Medulla oblongata (tissue), 1 donor: ENCODE measurements around the gene LRRC7.
"Not testable (repeated sequence)": the region's sequence is repeated elsewhere in the genome, so short reads cannot be mapped to it uniquely, and the experiment has no call there.

Source experiments
- DNase-seq: peaks from one replicate; pipeline ENCODE4 v3.0.0-alpha.2; 2015; ENCODE audit errors: extremely low spot score

Gene LRRC7

GRCh38 chr1:69697340-69697739 lies 129.6 kb downstream of the LRRC7 start:
- DNase-seq, result no peak

DNA sequence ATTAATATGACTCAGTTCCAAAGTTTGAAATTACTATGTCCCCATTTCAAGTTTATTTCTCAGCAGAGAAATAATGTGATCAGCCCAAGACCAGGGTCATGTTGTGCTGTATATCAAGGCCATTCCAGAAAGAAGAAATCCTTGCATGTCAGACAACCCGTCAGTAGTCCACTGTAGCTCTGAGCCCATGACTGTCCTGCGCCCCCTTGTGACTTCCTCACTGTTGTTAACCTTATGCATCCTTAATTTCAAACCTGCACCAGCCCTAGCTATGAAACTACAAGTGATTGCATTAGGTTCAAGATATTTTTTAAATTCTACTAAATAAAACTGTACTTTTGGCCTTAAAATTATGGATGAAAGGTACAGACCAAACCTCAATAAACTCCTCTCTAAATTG lies 133.0 kb downstream of the LRRC7 start:
- DNase-seq, result no peak

- no peak for DNase-seq
These were observed 134.4 kb downstream of the LRRC7 start for GRCh38 chr1:69702085-69702484.

DNA sequence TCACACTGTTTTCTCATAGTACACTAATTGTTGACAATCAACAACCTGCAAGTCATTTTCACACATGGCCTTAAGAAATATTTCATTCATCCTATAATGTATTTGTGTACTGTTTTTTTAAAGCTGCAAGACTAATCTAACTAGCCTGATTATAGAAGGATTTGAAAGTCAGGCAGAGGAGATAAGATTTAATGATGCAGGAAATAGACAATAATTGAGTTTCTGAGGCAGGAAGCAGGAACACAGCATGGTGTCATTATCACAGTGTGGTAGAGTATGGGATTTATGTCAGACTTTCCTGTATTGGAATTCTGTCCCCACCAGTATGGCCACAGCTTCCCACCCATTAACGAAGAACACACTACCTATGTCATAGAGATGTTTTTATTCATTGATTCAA lies 138.8 kb downstream of the LRRC7 start:
- no peak for DNase-seq

DNA sequence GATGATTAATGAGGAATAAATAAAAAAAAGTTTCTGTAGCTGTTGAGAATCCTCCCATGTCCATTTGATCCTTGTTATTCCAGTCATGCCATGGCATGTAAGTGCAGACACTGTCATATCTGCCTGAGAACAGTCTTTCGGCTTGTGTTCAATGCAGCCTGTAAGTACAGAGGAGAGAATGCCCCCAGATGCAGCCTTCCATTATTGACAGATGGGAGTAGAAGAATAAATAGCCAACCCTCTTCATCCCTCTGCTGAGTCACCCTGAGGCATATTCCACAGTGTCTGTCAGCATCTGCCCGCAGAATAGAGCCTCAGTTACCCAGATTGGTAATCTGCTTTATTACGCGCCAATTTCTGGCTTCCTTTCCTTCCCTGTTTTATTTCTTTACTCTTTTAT lies 139.4 kb downstream of the LRRC7 start:
- DNase-seq, result no peak

DNA sequence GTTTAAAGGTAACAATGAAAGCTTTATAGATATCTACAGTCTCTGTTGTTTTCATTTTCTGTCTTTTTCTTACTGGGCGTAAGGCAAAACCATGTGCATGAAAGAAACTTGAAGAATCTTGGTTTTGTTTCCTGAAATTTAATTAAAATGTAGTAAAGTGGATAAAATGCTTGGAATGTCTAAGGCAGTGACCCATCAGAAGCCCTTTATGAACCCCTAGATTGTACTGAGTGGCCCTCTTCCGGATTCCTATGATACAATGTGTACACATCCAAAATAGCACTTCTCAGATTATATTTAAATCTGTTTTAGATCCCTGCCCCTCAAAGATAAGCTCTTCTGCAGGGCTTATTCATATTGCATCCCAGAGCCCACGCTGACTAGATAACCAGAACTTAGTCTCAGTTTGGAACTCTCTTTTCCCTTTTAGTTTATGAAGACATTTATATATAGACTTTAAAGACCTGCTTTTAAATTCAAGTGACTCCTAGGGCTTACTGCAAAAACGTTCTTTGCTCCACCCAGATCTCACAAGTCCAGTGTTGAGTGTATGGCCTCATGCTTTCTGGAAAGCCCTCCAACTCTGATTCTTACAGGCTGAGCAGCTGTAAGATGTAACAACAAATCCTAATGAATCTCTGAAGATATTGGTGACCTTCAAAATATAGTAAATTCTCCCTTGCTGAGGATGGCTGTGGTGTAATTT lies 142.9 kb downstream of the LRRC7 start:
- DNase-seq, result no peak

DNA sequence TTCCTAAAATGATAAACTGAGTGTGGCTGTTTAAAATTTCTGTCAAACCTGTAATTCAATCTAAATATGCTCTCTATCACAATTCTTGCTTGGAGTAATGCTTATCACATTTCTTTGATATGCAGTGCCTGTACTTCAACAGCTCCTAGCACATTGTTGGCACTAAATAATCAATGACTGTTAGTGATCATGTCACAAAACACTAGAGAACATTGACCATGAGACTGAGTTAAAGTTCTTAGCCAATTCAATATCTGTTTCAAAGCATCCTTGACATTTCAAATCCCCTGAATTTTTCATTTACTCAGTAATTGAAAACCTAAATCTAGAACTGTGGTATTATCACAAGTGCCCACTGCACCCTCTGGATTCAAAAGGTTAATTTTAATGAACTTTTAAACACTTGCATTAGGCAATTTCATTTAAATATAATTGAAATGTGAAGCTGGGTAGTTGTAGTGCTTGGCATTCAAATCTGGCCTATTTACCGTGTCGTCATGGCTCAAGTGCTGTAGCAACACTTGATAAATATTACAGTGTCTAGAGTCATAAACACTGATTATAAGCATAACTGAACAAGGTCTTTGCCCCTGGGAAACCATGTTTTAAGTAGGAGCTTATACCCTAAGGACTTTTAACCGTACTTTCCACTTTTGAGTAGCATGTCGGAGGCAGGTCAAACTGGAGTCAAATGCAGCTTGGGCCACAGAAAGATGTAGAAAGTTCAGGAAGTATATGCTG lies 143.6 kb downstream of the LRRC7 start:
- DNase-seq, result no peak

DNA sequence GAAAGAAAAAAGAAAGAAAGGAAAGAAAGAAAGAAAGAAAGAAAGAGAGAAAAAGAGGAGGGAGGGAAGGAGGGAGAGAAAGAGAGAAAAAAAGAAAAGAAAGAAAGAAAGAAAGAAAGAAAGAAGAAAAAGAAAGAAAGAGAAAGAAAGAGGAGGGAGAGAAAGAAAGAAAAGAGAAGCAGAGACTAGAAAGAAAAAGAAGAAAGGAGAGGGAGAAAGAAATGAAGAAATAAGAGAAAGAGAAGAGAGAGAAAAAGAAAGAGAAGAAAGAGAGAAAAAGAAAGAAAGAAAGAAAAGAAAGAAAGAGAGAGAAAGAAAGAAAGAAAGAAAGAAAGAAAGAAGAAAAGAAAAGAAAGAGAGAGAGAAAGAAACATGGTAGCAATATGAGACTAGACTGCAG lies 150.1 kb downstream of the LRRC7 start:
- not testable (repeated sequence) for DNase-seq

DNA sequence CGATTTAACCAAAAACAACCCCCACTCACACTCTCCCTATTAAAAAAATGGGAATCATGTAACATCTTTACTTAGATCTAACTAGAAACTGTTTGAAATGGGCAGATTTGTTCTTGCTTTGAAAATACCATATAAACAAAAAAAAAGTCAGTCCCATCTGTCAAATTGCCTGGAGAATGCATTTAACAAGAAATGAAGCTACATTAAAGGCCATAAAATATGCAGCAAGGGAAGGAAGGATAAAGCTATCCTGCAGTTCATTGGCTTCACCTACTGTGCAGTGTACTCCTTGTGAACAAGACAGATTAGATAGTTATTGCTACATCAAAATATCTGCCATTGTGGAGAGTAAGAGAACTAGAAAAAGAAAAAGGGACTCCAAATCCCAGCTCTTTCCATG lies 160.5 kb downstream of the LRRC7 start:
- DNase-seq, result no peak

GRCh38 chr1:69733061-69733460 lies 165.3 kb downstream of the LRRC7 start:
- DNase-seq, result peak; percentile 19

- peak; percentile 88 for DNase-seq
These were observed 169.9 kb downstream of the LRRC7 start for GRCh38 chr1:69737527-69738185.

- DNase-seq, result peak; percentile 12
These were observed 170.9 kb downstream of the LRRC7 start for GRCh38 chr1:69738458-69739250.

DNA sequence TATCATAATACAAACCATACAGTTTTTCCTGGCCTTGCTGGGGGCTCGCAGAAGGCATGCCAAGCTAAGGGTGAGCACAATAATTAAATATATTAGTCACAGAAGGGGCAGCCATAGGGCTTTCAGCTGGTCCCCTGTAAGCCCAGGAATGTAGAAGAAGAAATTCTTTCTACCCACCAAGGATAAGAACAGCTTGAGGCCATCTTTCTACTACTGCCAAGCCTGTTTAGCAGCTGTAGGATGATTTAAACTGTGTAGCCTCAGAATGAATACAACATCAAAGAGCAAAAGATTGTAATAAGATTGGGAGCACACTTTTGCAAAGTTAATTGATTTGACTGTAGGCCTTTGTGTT lies 171.5 kb downstream of the LRRC7 start:
- DNase-seq, result no peak

GRCh38 chr1:69743146-69743545 lies 175.4 kb downstream of the LRRC7 start:
- DNase-seq, result no peak

- no peak for DNase-seq
These were observed 176.7 kb downstream of the LRRC7 start for GRCh38 chr1:69744381-69744780.

- DNase-seq, result no peak
These were observed 179.5 kb downstream of the LRRC7 start for GRCh38 chr1:69747207-69747606.

DNA sequence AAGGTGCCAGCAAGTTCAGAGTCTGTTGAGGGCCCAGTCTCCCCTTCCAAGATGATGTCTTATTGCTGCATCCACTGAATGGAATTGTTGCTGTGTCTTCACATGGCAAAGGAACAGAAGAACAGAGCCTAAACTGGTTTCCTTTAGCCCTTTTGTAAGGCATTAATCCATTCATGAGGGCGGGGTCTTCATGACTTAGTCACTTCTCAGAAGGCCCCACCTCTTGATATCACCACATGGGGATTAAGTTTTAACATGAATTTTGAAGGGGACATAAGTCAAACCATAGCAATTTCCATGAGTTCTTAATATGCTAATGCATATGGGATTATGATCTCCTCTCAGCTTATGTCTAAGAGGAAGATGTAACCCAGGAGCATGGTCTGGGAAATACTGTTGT lies 182.9 kb downstream of the LRRC7 start:
- DNase-seq, result no peak

DNA sequence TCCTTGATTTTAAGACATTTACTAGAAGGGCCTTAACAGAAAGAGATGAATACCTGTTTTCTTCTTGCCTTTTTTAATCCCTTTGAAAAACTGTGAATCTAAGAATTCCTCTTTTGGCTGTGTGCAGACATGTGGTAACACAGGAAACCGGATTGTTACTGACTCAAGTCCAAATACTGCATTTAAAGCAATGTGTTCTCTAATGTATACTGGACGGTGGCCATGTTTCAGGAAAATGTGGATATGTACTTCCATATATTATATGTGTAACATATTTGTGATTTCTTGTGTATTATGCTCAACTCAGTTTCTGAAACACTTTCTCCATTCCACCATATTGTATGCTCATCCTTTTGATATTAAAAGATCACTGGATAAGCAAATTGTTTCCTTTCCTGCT lies 185.1 kb downstream of the LRRC7 start:
- DNase-seq, result no peak

DNA sequence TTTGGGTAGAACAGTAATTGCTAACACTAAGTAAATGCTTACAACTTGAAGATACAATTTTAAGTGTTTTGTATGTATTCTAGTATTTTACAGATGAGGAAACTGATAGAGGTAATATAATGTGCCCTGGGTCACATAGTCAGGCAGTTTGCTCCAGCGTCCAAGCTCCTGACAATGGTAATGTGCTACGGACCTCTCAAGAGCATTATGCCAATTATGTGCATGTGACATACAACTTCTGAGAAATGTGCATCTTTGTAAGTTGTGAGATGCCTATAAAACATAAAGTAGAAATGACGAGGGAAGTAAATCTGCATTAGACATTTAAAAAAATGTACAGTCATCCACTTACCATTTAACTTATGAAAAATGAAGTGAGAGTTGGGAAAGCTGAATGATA lies 186.8 kb downstream of the LRRC7 start:
- DNase-seq, result no peak

- no peak for DNase-seq
These were observed 187.9 kb downstream of the LRRC7 start for GRCh38 chr1:69755647-69756046.

DNA sequence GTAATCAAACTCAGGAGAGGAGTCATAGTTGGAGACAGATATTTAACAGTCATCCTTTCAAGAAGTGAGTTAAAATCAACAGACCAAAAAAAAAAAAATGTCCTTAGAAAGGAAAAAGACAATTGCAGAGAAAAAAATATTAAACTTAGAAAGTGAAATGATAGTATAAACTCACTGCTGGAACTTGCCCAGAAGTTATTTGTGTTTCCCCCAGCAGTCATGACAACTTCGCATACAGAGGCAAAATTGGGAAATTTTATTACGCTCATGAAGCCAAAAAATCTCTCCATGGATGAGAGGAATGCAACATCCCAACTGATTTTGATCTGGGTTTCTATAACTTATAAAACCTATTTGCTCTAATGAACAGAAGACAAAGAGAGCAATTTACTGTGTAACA lies 198.2 kb downstream of the LRRC7 start:
- no peak for DNase-seq
